OCI-LY7 (cell line): ENCODE results near the gene SLC30A3. TPM values are rescaled to one million over a fixed set of nuclear protein-coding genes. Genes with fewer than 3 reads are reported as not detected.

Experiments
- BruUV-seq: library from RNA; stranded (reverse); fragments of 400-500 nt; replicated peaks from 2 replicates; lab custom pipeline; 2021; lab: Mats Ljungman, UMichigan
- CTCF ChIA-PET: fragments of 300-600 bp; sonication (Branson Sonifier 250); formaldehyde crosslinking; loops from one replicate; lab custom pipeline; 2022; ENCODE audit warnings: antibody characterized with exemption; ENCODE audit not compliant: unreplicated experiment; lab: Charles Lee
- POLR2A ChIA-PET: fragments of 300-600 bp; sonication (Branson Sonifier 250); formaldehyde crosslinking; loops from one replicate; lab custom pipeline; 2022; ENCODE audit warnings: antibody characterized with exemption; lab: Charles Lee
- DNase-seq: peaks from one replicate; pipeline ENCODE4 v3.0.0-alpha.2; 2015; ENCODE audit warnings: low spot score
- H2AFZ ChIP-seq: fragments of 200-600 bp; sonication (generic), shearing (Covaris generic); 2 replicates; pipeline ENCODE4 v1.6.1; 2014; ENCODE audit warnings: mild to moderate bottlenecking, antibody characterized with exemption, low read length, moderate library complexity
- H3K27ac ChIP-seq: fragments of 200-600 bp; sonication (generic); 2 replicates; pipeline ENCODE4 v1.5.1; 2014; ENCODE audit warnings: mixed run types, low read depth, mild to moderate bottlenecking, moderate library complexity, low read length, inconsistent platforms; ENCODE audit not compliant: poor library complexity, severe bottlenecking
- H3K36me3 ChIP-seq: fragments of 200-600 bp; sonication (generic); 2 replicates; pipeline ENCODE4 v1.6.1; 2014; ENCODE audit warnings: mild to moderate bottlenecking, antibody characterized with exemption, low read length, moderate library complexity, mixed read lengths; ENCODE audit not compliant: insufficient read depth
- H3K4me1 ChIP-seq: fragments of 200-600 bp; sonication (generic); 2 replicates; pipeline ENCODE4 v1.5.1; 2014; ENCODE audit warnings: mild to moderate bottlenecking, low read length; ENCODE audit not compliant: insufficient read depth, poor library complexity, severe bottlenecking
- H3K4me2 ChIP-seq: fragments of 200-600 bp; sonication (generic); 2 replicates; pipeline ENCODE4 v1.6.1; 2014; ENCODE audit warnings: mild to moderate bottlenecking, low read length
- H3K4me3 ChIP-seq: fragments of 200-600 bp; sonication (generic); 2 replicates; pipeline ENCODE4 v1.5.1; 2014; ENCODE audit warnings: mild to moderate bottlenecking, low read depth, low read length; ENCODE audit not compliant: poor library complexity, severe bottlenecking
- H3K79me2 ChIP-seq: fragments of 200-600 bp; sonication (generic); 2 replicates; pipeline ENCODE4 v1.6.1; 2016; ENCODE audit warnings: low read depth, mild to moderate bottlenecking, low read length, moderate library complexity, mixed read lengths; ENCODE audit not compliant: insufficient read depth
- H3K9me2 ChIP-seq: fragments of 200-600 bp; sonication (generic); 2 replicates; pipeline ENCODE4 v1.6.1; 2016; ENCODE audit warnings: mild to moderate bottlenecking, low read length, mixed read lengths; ENCODE audit not compliant: insufficient read depth
- H3K9me3 ChIP-seq: fragments of 200-600 bp; sonication (generic); 2 replicates; pipeline ENCODE4 v1.6.1; 2014; ENCODE audit warnings: mild to moderate bottlenecking, mixed run types, low read length, mixed read lengths
- H4K20me1 ChIP-seq: fragments of 200-600 bp; sonication (generic); 2 replicates; pipeline ENCODE4 v1.6.1; 2014; ENCODE audit warnings: mild to moderate bottlenecking, antibody characterized with exemption, low read length, moderate library complexity, mixed read lengths; ENCODE audit not compliant: insufficient read depth
- EZH2phosphoT487 ChIP-seq: fragments of 200-600 bp; sonication (generic); IDR thresholded peaks from 2 replicates; pipeline ENCODE4 v1.6.1; 2018; ENCODE audit warnings: low read depth, borderline replicate concordance, mild to moderate bottlenecking, mixed run types, antibody characterized with exemption, low read length, moderate library complexity, mixed read lengths
- intact Hi-C: fragments of 100-400 bp; cut with micrococcal nuclease; formaldehyde crosslinking; loops from one replicate; pipeline ENCODE4 v1.10.0; 2022; ENCODE audit not compliant: unreplicated experiment
- total RNA-seq, 2 experiments: library from RNA; depleted of rRNA in 1 of 2; stranded (reverse); fragments of >200 nt in 1 of 2; shearing (Covaris generic) in 1 of 2; gene quantifications; 2 replicates each; pipeline ENCODE4 v1.2.3, GENCODE V29; 2014 to 2022
- TF ChIP-seq, protein P1 (sequence below): fragments of 200-600 bp; sonication (generic); conservative IDR thresholded peaks from 2 replicates; pipeline ENCODE4 v1.5.1; 2014; ENCODE audit warnings: mild to moderate bottlenecking, antibody characterized with exemption, low read length, moderate library complexity, mixed read lengths

Gene SLC30A3
- total RNA-seq, 2 experiments from 2014 or later, result 23.3 to 71.6 TPM

DNA sequence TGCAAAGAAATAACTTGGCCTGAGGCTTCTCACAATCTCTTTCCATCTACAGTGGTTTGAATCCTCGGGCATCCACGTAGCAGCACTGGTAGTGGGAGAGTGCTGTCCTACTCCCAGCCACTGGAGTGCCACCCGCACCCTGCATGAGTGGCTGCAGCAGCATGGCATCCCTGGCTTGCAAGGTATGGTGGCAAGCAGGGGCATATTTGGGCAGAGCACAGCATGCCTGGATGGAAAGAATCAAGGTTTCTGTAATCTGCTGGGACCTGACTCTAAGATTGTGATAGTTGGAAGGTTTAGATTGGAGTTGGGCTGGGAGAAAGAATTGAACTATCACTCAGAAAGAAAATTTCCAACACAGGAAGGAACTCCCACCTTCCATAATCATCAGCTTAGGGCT is 41.7 kb downstream of the SLC30A3 start:
- Histone ChIP-seq H3K4me3 (no peak overlapping the region), H3K9me3 (no peaks in the 10 kb centered on the region), H2AFZ (no peak overlapping the region), H4K20me1 (no peaks in the 10 kb centered on the region; the same call in 1 of the 2 replicates), H3K79me2 (peaks cover 43% of the 10 kb centered on the region), H3K4me1 (peaks cover 30% of the 10 kb centered on the region), H3K4me2 (no peak overlapping the region), H3K27ac (no peak overlapping the region), H3K9me2 (no peaks in the 10 kb centered on the region), H3K36me3 (peaks cover 95% of the 10 kb centered on the region)
- CTCF ChIA-PET, result no interaction called here
- intact Hi-C loops, result no loop called here
- TF ChIP-seq, protein P1, sequence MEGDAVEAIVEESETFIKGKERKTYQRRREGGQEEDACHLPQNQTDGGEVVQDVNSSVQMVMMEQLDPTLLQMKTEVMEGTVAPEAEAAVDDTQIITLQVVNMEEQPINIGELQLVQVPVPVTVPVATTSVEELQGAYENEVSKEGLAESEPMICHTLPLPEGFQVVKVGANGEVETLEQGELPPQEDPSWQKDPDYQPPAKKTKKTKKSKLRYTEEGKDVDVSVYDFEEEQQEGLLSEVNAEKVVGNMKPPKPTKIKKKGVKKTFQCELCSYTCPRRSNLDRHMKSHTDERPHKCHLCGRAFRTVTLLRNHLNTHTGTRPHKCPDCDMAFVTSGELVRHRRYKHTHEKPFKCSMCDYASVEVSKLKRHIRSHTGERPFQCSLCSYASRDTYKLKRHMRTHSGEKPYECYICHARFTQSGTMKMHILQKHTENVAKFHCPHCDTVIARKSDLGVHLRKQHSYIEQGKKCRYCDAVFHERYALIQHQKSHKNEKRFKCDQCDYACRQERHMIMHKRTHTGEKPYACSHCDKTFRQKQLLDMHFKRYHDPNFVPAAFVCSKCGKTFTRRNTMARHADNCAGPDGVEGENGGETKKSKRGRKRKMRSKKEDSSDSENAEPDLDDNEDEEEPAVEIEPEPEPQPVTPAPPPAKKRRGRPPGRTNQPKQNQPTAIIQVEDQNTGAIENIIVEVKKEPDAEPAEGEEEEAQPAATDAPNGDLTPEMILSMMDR, result no peak
- TF ChIP-seq EZH2phosphoT487, result no peak
- no peak for DNase-seq
- POLR2A ChIA-PET, result interaction anchor here (0.7 to 0.9 kb wide), 2 partner anchors 9 to 58 kb away, joined by 3 read pairs; no protein-coding TSS in a partner anchor
- no TSS peak for BruUV-seq

DNA sequence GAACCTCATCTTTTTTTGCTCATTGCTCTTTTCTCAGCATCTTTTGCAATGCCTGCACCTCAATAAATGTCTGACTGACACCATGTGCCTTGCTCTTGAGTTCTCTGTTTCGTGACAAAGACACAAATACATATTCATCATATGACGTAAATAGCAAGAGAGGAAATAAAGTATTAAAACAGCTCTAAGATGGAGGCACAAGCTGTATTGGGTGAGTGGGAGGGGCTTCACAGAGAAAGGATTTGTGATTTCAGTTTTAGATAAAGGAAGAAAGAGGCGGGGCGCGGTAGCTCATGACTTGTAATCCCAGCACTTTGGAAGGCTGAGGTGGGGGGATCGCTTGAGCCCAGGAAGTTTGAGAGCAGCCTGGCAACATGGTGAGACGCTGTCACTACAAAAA is 42.8 kb downstream of the SLC30A3 start:
- Histone ChIP-seq H3K27ac (no peak overlapping the region), H3K9me2 (no peaks in the 10 kb centered on the region), H3K36me3 (peaks cover 92% of the 10 kb centered on the region), H3K4me2 (peak overlapping the region; percentile 7; the same call in 1 of the 2 replicates), H3K4me3 (no peak overlapping the region), H2AFZ (no peak overlapping the region), H3K9me3 (no peaks in the 10 kb centered on the region), H3K79me2 (peaks cover 43% of the 10 kb centered on the region), H4K20me1 (no peaks in the 10 kb centered on the region), H3K4me1 (peaks cover 30% of the 10 kb centered on the region)
- ChIA-PET CTCF (no interaction called here), POLR2A (interaction anchor here (0.5 to 2.1 kb wide), 5 partner anchors 10 to 741 kb away, joined by 3 to 15 read pairs (median 4); no protein-coding TSS in a partner anchor)
- no TSS peak for BruUV-seq
- TF ChIP-seq, protein P1, result no peak
- no peak for DNase-seq
- intact Hi-C loops, result no loop called here

DNA sequence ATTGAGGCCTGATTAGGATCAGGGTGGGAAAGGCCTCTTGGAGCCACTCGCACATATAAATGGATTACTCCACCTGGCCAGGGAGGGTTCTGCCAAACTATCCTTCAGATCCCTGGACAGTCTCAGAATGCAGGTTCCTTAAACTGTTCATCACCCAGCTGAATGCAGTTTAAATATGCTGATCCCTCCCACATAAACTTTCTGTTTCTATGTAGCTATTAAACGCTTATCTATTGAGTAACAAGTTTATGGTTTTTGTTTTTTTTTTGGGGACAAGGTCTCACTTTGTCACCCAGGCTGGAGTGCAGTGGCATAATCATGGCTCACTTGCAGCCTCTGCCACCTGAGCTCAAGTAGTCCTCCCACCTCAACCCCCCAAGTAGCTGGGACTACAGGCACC is 43.8 kb downstream of the SLC30A3 start:
- ChIA-PET CTCF (interaction anchor here (0.5 to 1.2 kb wide), 4 partner anchors 13 to 258 kb away, joined by 3 read pairs; no protein-coding TSS in a partner anchor), POLR2A (interaction anchor here (0.6 to 2.1 kb wide), 10 partner anchors 11 to 131 kb away, joined by 3 to 15 read pairs (median 3); partner anchors contain the start of gene MPV17)
- peaks cover 90% of the 10 kb centered on the region for H3K36me3 ChIP-seq
- no TSS peak for BruUV-seq
- H3K4me1 ChIP-seq, result peaks cover 30% of the 10 kb centered on the region
- no peak for TF ChIP-seq EZH2phosphoT487
- TF ChIP-seq, protein P1, result no peak
- H2AFZ ChIP-seq, result no peak overlapping the region
- peak overlapping the region; percentile 86 for H3K4me3 ChIP-seq
- H4K20me1 ChIP-seq, result no peaks in the 10 kb centered on the region
- peak overlapping the region; percentile 77 for H3K27ac ChIP-seq
- intact Hi-C loops, result no loop called here
- DNase-seq, result no peak
- no peaks in the 10 kb centered on the region for H3K9me3 ChIP-seq
- H3K9me2 ChIP-seq, result no peaks in the 10 kb centered on the region
- H3K4me2 ChIP-seq, result peak overlapping the region; percentile 99
- peaks cover 46% of the 10 kb centered on the region for H3K79me2 ChIP-seq
